ENCODE data around the gene ISYNA1.

DNA sequence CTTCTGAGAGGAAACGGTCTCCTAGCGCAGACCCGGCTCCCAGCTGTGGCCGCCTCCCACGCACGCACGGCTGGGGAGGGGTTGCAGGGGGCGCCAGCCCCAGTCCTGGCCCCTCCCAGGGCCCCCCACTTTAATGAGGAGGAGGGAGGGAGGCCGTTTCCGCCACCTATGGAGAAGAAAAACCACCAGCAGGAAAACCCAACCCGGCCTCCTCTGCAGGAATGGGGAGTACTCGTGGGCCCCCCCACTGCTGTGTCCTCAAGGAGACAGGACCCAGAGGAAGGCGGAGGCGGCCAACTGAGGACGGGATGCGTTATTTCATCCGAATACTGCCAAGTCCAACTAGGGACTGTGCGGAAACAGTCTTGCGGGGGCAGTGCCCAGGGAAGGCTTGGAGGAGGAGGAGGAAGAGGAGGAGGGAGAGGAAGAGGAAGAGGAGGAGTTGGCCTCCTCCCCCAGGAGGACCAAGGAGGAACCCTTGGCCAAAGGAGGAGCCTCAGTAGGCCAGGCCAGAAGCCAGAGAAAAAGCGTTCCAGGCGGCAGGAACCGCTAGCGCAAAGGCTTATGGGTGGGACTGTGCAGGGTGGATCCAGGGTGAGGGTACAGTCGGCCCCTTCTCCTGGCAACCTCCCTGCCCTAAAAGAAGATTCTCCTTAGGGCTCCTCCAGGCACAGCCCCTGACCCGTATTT, 22.6 kb downstream of the ISYNA1 start:
- TF ChIP-seq MAZ (IDR thresholded peaks at IDR 0.05; ENCODE audit: borderline replicate concordance, low read depth, low read length) (no peak), MAZ (CRISPR knock-in tag; IDR thresholded peaks at IDR 0.05; ENCODE audit: low read depth) (no peak), NFRKB (IDR thresholded peaks at IDR 0.05) (no peak), CBX1 (IDR thresholded peaks at IDR 0.05; ENCODE audit: low read depth) (no peak), GABPA (IDR thresholded peaks at IDR 0.05; ENCODE audit: low read depth, low read length) (no peak), GABPA (CRISPR knock-in tag; IDR thresholded peaks at IDR 0.05; ENCODE audit: low read depth) (no peak), ZBTB1 (CRISPR knock-in tag; IDR thresholded peaks at IDR 0.05; ENCODE audit: borderline replicate concordance) (no peak)
